NCI-H1694 (cell line): ENCODE data around the gene RPS24.
A peak's percentile ranks its signal among the peaks of the same experiment; 100 is the strongest.
"Not testable (repeated sequence)": the region's sequence is repeated elsewhere in the genome, so short reads cannot be mapped to it uniquely, and the experiment has no call there.

Experiments
- DNase-seq: peaks from one replicate; lab custom pipeline; 2025; lab: John Stamatoyannopoulos, UW

The RPS24 gene

DNA sequence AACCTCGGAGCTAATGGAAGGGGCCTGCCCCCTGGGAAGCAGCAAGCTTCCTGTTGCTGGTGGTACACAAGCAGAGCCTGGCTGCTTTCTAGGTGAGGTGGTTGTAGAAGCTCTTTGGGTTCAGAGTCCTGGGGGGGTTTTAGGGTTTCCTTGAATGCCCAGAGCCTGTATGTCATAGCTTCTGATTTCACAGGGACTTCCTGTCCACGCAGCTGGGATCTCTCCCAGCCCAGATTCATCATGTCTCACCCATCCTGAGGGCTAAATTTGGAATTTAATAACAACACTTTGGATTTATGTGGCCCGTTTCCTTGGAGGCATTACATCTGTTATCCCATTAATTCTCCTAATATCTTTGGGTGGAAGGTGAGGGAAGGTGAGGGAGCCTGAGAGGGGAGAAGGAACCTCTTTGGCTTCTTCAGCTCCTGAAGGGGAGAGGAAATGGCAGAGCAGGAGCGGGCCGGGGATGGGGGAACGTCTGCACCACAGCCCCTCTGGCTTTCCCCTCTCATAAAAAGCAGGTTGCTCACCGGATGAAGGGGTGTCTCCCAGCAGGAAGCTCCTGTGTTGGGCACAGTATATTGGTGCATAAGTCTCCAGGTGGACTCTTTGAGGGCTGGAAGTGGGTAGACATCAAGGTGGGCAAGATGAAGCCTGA lies 19.7 kb downstream of the RPS24 start:
- no peak for DNase-seq

DNA sequence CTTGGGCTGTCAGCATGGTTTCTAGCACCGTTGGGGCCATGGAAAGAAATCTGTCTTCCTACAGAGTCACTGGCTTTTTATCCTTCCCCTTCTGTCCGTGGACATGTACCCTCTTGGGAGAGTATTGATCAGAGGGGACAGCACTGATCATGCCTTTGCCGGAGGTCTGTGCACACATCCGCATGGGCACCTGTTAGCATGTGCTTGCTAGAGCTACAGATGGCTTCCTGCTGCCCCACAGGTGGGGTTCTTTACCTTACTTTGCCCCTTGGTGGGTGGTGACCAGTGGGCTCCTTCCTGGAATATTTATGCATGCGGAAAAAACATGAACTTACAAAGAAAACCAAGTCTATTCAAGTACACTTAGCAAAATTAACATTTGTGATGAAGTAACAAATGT lies 24.9 kb downstream of the RPS24 start:
- no peak for DNase-seq

DNA sequence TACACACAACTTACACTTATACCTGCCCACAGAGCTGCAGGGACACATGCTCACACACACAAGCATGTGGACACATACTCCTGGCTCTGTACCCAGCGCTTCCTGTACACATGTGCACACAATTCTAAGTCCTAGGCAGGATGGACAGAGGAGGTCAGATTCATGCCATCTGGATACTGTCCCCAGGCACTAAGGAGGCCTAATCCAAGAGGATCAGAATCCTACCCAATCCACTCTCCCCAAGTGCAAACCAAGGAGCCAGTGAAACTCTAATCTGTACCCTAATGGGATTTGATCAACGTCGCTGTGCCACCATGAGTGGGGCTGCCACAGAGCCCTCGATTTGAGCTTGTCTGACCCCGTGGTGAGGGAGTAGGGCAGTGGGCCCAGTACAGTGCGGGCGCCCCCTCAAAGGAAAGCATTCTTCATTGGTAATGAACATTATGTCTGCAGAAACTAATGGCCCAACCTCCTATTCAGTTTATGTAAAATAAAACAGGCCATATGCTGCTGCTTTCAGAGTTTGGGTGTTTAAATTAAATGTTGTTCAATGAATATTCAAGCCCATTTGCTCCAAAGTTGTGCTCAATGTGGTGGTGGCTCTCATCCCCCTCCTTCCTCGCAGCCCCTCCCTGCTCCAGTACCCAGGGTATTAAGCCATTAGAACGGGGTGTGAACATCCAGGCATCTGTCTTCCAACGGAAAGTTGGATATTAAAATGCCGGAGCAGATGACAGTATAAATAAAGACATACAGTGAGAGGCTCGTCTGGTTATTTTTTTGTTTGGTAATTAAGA lies 26.4 kb downstream of the RPS24 start:
- DNase-seq: peak; percentile 50

DNA sequence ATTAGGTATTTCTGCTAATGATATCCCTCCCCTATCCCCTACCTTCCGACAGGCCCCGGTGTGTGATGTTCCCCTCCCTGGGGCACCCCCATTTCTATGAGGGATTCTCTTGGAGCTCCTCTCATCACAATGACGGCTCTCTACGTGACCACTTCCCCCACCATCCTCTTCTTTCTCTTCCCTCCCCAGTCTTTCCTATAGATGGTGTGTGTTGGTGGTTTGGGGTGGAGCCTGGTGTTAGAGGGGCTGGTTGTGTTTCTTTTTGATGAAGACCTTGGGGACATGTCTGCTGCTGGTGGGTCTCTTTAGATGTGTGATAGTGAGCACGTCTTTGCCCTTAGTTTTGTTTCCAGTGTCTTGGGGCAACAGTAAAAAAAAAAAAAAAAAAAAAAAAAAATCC lies 28.6 kb downstream of the RPS24 start:
- DNase-seq: no peak

DNA sequence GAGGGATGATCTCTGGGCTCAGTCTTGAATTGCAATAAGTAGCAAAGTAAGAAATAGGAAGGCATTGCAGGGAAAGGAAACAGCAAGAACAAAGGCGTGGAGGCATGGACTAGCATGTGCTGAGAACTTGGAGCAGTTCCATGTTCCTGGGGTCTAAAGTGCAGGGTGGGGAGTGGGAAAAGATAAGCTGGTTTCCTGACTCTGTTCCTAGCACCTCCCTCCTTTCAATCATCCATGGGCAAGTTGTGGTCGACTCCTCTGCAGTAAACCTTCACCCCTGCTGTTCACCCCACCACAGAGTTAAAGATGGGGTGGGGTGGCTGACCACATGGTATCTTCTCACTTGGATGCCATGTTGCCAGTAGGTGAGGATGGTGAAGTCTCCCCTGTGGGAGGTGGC lies 29.6 kb downstream of the RPS24 start:
- no peak for DNase-seq

DNA sequence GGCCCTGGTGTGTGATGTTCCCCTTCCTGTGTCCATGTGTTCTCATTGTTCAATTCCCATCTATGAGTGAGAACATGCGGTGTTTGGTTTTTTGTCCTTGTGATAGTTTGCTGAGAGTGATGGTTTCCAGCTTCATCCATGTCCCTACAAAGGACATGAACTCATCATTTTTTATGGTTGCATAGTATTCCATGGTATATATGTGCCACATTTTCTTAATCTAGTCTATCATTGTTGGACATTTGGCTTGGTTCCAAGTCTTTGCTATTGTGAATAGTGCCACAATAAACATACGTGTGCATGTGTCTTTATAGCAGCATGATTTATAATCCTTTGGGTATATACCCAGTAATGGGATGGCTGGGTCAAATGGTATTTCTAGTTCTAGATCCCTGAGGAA lies 31.3 kb downstream of the RPS24 start:
- not testable (repeated sequence) for DNase-seq

DNA sequence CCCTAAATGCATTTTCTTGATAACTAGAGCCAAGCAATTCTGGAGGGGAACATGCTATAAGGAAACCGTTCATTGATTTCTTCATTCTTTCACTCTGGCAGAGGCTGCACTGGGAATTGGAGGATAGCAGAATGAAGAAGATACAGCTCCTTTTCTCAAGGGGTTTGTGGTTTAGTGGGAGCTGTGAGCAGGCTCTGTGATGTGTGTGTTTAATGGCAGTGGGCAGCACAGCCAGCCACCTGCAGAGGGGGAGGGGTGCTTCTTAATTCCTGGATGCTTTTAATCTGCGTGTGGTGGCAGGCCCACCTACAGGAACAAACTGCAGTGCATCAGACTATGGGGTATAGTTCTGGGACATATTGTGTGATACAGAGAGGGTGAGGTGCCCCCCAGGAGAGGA lies 31.9 kb downstream of the RPS24 start:
- DNase-seq: no peak

DNA sequence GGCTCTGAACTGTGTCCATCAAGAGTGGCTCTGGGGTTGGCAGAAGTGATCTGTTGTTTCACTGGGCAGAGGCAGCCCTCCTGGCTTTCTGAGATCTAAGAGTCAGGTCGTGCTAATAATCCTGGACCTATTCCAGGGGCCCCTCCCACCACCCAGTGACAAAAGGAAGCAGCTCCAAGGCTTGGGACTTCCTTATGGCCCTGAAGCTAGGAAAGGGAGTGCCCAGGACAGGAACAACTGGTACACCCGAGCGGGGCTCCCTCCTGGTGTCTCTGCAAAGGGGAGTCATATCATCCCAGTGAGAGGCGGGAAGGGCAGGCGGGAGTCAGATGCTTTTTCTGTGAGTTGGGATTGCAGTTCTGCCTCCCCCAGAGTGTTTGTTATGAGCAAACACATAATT lies 32.3 kb downstream of the RPS24 start:
- DNase-seq: no peak

DNA sequence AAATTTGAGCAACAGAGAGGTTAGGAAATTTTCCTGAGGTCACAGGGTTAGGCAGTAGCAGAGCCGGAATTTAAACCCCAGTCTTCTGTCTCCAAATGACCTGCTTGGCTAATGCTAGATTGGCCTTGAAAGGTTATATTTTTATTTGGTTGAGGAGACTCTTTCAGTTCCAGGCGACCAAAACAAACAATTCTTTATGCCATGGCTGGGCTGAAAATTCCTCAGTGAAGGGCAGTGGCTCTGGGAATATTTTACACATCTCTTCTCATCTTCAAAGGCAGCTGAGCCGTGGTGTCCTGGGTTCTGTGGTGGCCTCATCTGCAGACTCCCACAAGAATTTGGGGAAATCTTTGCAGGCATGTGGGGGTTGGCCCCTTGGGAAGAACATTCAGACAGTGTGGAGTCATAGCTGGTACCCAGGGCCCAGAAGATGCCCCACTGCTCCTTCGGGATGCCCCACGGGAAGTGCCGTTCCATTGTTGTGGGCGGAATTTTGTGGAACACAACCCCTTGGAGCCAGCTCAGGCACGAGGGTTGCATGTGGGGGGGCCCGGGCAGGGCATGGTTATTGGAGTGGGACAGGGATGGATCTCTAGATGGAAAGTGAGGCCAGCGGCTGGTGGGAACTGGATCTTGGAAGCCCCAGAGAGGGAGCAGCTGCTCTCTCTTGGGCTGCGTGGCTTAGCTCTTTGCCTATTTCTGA lies 33.2 kb downstream of the RPS24 start:
- no peak for DNase-seq

DNA sequence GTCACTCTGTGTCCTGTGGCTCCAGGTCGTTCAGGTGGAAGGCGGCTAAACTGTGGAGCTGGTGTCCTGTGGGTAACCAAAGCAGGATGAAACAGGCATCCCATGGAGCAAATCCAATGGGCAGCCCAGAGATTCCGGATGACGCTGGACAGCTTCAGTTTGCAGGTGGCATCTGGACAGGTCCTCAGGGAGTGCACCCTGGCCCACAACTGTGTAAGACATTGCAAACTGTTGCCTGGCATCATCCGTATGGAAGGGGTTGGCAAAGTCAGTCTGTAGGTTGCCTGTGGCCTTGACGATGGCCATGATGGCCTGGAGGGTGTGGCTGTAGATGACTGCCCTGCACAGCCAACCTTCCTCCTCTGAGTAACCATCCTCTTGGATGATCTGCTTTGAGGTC lies 35.5 kb downstream of the RPS24 start:
- DNase-seq: no peak

DNA sequence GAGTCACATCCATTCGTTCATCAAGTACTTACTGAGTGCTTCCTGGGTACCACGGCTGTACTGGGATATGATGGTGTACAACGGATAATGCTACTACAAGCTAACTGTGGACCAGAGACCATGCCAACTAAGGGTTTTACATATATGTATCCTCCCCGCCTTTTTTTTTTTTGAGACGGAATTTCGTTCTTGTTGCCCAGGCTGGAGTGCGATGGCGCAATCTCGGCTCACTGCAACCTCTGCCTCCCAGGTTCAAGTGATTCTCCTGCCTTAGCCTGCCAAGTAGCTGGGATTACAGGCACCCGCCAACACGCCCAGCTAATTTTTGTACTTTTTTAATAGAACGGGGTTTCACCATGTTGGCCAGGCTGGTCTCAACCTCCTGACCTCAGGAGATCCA lies 36.4 kb downstream of the RPS24 start:
- DNase-seq: not testable (repeated sequence)

DNA sequence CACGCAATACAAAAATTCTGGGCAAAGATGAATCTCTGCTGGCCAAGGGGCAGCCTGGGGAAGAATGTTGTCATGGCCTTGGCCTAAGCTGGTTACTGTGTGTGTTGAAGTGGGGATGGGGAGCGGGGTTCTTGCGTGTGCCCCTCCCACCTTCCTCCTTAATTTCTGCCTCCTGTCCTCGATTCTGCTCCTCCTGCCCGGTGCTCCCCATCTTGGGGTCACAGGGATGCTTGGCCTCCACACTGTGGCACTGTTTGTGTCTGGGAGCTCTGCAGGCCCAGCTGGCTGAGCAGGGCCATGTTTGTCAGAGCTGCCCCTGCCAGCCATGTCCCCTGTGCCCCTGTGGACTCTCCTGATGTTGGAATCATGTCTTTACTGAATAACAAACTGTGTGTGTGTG lies 37.1 kb downstream of the RPS24 start:
- no peak for DNase-seq

DNA sequence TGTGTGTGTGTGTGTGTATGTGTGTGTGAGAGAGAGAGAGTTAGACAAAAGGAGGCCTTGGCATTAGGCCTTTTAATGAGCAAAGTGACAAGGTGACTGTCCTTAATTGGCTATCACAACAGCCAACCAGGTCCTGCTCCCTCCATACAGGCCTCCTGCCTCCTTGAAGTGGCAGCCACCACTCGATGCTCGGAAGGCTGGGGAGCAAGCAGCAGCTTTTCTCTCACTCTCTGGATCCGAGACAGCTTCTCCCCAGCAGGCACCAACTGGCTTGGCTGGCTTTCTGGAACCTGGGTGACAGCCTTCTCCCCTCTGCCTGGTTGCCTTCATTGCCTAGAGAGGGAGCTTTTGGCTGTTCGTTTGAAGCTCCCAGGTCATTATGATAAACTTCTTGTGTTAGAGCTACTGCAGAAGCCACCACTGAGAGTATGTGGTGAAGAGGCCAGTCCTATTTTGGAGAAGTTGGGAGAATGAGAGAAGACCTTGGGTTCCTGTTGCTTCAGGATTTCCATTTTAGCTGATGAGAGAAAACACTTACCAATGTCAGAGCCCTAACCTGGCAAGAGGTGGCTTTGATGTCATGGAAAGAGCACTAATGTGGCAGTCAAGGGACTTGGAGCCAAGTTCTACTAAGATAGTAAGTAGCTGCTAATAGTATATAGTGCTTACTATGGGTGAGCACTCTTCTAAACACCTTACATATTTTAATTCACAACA lies 37.6 kb downstream of the RPS24 start:
- DNase-seq: no peak

DNA sequence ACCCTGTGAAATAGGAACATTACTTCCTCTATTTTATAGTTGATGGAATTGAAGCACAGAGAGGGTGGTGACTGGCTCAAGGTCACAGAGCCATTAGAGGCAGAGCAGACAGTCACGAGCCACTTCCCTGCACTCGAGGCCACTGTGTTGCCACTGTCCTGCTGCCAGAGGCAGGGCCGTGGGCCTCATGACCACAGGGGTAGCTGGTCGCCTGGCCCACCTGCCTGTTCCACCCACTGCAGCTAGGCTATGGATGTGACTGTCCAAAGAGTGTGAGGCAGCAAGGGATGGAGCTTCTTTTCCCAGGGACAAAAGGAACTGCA lies 38.2 kb downstream of the RPS24 start:
- no peak for DNase-seq

DNA sequence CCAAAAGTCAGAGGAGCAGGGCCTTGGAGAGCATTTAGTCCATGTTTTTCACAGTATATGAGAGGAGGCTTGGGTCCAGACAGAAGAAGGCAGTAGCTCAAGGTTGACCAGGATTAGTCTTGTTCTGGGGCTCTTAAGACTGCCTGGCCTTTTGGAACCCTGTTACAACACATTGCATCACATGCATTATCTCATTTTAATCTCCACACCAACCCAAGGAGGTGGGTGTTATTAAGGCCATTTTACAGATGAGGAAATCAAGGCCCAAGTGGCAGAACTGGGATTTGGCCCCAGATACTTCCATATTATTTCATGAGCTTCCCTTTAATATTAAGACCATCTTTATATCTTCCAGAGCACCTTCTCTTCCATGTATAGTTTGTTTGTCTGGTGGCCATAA lies 38.8 kb downstream of the RPS24 start:
- DNase-seq: no peak

DNA sequence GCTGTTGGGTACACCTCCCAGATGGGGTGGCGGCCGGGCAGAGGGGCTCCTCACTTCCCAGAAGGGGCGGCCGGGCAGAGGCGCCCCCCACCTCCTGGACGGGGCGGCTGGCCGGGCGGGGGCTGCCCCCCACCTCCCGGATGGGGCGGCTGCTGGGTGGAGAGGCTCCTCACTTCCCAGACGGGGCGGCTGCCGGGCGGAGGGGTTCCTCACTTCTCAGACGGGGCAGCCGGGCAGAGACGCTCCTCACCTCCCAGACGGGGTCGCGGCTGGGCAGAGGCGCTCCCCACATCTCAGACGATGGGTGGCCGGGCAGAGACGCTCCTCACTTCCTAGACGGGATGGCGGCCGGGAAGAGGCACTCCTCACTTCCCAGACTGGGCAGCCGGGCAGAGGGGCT lies 42.1 kb downstream of the RPS24 start:
- DNase-seq: not testable (repeated sequence)

DNA sequence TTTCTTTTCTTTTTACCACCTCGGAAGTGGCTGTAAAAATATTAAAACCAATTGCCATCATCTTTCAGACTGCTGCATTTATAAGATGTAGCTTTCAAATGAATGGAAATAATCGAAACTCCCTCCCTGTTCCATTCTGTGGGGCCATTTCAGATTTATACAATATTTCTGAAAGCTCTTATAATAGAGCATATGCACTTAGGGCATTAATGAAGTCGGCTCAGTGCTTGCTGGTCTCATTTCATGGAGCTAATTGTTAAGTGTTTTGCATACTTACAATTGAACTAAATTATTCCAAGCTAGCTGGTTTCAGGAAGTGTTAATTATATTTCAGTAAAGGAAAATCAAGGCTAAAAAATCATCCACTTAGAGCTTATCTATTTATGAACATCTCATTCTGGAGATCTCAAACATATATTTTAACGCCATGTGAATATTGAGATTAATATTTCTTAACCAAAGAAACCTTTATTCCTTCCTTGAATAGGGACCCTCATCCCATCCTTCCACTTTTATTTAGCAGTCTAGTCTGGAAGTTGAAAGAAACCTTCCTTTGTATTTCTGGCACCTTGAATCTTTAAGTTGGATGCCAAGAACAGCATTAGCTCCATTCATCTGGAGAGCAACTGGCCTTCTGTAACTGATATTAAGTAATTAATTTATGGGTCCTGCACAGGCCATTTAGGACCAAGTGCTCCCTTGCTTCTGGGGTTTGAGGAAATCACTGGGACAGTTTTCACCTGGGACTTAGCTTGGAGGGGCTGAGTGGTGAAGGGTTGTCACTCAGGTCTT lies 45.1 kb downstream of the RPS24 start:
- DNase-seq: no peak

DNA sequence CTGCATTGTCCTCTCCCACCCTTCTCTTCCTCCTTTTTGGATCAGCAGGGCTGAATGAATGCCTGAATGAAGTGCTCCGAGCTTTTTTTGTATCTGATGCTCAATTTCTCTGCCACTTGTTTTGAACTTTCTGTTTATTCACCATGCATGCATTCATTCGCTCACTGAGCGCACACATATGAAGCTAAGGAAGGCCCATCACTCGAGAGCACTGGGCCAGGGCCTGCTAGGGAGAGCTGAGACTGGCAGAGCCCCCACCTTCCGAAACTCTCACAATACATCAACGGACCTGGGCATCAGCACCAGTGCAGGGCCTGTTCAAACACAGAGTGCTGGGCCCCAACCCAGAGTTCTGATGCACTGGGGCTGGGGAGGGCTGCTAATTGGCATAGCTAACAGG lies 45.7 kb downstream of the RPS24 start:
- DNase-seq: no peak

DNA sequence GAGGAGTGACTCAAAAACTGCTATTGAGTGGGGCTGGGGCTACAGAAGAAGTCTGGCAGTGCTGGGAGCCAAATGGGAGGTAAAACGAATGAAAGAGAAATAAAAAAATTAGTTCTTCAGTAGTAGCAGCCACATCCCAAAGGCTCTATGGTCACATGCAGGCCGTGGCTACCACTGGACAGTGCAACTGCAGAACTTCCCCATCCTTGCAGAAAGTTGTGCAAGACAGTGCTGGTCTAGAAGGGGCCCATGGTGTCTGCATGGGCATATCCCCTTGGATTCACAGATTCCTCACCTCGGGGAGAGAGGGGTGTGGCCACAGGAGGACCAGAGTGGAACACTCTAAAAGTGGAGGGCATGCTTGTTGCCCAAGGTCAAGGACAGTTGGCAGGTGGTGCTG lies 47.6 kb downstream of the RPS24 start:
- DNase-seq: no peak

DNA sequence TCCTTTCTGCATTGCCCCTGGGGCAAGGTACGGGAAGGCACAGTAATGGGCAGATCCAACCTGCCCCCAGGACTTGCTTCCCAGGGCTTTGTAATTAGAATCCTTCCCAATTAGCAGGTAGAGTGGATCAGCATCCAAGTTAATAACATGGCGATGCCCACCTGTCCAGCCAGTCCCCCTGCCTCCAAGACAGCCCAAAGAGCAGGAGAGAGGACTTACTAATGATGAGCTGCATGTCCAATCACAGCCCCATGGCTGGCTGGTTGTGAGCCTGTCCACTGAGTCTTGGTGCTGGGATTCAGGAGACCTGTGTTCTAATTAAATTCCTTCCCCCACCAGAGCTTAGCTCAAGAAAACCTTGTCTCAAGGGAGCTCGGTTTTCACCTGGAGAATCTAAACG lies 49.0 kb downstream of the RPS24 start:
- DNase-seq: no peak
